HG03520 (cell line): ENCODE data around the gene CBY2.

Experiments
- ATAC-seq: cut with Tn5 transposase; IDR thresholded peaks from one replicate; pipeline ENCODE4 v1.9.1; 2021; ENCODE audit warnings: mild to moderate bottlenecking, moderate library complexity; ENCODE audit not compliant: unreplicated experiment

Gene CBY2

DNA sequence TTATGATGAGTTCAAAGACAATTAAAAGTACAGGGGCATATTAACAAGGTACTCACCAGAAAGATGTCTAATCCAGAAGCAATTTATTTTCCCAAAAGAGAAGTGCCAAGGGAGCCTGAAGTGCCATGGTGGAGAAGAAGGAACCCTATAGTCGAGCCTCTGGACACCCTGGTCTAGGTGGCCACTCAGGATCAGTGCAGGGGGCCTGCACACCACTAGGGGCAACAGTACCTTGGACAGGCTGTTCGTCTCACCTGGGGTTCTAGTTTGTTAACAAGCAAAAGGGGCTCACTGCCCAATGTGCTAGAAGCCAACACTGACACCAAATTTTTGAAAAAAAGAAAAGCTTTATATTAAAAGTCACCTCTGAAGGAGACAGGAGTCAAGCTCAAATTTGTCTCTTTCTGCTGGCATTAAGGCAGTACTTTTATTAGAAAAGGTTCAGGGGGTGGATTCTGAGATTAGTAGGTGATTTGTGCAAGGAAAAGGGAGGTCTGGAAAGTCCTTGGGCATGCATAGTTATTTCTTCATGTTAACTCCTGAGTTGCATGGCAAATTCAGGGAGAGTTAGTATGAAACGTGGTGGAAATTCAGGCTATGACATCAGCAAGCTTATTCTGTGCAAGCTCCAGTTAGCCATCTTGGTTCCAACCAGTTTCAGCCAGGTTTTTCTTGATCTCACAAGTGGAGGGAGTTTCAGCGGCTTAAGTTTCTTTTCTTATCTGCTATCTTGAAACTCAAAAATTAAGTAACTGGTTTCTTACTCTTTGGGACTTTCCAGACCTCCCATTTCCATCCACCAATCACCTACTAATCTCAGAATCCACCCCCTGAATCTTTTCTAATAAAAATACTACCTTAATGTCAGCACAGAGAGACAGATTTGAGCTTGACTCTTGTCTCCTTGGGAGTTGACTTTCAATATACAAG is 884 bp upstream of the CBY2 start:
- peak; percentile 54 for ATAC-seq

DNA sequence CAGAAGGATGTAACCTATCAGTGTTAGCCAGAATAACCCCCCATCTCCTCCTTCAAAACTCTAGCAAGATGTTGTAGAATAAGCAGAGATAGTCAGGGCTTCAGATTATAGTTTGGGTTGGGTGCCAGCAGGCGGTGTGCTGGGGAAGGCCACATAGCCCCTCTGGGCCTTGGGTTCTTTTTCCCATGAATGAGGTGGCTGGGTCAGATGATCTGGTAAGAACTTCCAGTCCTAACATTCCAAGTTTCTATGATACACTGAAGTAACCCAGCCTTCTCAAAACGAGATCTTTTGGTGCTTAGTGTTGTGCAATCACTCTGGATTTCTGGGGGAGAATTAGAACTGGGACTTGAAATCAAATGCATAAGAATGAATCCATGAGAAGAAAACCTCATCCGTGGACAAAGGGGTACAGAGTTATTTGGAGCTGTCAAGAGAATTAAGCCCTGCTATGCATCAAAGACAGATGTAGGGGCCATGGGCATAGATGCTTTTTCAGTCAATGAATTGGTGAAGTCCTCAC is 810 bp downstream of the CBY2 start:
- ATAC-seq: no peak

DNA sequence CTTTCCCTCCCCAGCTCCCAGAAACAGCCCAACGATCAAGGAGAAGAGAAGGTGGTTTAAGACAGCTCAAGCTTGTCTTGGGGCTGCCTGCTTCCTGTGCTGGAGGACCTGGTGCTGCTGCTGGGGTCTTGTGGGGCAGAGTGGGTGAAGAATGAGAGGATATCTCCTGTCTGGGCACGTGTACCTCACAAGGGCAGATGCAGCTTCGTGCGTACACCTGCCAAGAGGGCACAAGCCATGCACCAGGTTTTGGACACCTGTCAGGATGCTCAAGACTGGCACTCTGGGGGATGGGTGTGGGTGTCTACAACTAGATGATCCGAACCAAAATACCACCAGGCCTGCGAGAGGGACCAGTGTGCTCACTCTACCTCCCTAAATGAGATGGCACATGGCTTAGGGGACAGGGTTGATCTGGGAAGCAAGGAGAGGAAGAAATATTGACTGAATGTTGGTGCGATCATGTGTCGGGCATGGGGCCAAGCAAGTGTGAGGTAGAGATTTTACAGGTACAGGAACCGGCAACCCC is 2.2 kb downstream of the CBY2 start:
- ATAC-seq: no peak

DNA sequence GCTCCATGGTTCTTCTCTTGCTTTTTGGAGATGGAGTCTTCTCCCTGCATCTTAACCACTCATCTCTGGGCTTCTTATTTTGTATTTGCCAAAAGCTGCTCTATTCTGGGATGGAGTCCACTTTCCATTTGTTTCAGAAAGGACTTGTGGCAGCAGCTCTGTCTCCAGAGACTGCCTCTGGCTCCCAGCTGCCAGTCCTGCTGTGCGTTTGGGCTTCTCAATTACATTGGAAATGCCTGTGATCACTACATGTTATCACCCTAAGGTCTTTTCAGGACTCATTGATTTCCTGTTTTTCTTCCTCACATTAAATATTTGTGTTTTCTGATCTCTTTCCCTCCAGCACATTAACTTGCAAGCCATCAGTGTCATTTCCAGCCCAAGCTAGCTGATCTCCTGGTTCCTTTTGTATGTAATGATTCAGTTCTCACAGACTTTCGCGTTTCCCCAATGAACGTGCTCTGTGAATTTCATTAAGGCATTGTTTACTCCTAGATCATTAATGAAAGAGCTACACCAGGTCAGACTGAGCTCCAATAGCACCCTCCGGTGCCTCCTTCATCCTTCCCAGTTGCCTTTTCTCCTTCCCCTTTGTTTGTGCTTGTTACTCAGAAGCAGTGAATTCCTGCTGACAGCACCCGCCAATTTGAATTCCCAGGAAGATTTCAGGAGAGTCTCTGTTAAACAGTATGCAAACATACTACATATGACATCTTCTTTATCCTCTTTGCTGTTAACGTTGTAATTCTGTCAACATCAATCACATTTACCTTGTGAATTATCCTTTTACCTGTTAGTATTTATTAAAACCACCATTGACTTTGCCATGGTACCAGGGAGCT is 3.0 kb downstream of the CBY2 start:
- no peak for ATAC-seq

DNA sequence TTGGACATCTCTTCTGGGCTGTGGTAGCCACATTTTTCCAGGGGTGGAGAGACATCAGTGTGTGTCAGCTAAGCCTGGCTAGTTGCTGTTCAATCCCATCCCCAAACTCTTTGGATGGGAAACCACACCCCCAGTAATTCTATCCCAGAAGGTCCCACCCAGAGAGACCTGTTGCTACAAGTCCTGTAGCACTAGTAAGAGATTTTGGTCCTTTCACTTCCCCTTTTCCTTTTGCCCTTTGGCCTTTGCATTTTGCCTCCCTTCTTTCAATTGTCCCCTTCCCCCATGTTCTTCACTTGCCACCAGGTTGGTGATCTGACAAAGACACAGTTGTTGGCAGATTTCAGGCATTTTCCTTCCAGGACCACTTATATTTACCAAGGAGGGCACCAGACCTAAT is 3.8 kb downstream of the CBY2 start:
- ATAC-seq: peak; percentile 32

DNA sequence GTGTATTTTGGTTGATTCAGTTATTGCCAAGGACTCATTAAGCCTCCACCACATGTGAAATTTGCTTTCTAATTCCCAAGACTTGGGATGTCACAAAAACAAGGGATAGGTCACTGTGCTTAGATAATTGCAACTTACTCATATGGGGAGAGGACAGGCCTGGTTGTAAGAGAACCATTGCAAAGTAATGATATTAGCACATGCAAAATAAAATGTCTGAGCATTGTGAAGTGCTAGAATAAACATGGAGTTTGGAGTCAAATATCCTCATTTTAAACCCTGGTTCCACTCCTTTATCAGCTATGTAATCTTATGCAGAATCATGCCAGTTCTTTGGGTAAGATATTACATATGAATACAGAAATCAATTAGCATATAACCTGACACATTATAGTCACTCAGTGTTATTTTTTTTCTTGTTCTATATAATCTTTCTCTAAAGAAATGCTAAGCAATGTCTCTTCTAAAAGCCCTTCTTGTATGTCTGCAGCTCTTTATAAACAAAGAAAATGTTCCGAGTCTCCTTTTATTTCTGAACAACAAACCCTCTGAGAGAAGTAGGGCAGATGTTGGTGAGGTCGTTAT is 5.5 kb downstream of the CBY2 start:
- ATAC-seq: no peak

DNA sequence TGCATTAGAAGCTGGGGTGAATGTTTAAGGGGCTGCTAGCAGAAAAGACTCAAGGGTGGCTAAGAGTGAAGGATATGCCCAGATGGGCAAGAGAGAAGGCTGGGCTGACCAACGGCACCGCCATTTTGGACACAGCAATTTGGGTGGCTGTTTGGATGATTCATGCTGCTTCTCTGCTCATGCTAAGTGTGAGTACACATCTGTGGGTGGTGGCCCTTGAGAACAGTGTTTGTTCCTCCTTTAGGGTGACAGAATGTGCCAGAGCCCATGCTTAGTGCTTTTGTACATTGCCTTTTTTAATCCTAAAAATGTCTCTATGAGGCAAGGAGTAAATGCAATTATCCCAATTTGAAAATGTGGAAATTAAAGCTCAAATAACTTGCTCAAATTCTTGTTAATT is 9.8 kb downstream of the CBY2 start:
- no peak for ATAC-seq

DNA sequence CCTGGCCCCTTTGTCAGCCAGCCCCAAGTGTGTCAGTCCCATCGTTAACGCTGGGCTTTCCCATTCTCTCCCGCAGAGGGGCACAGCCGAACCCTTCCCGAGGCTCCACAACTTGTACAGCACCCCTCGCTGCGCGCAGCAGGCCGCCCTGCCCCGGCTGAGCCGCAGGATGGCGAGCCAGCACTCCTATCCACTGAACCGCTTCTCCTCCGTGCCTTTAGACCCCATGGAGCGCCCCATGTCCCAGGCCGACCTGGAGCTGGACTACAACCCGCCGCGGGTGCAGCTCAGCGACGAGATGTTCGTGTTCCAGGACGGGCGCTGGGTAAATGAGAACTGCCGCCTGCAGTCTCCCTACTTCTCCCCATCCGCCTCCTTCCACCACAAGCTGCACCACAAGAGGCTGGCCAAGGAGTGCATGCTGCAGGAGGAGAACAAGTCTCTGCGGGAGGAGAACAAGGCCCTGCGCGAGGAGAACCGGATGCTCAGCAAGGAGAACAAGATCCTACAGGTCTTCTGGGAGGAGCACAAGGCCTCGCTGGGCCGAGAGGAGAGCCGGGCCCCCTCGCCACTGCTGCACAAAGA is 11.1 kb downstream of the CBY2 start:
- no peak for ATAC-seq

DNA sequence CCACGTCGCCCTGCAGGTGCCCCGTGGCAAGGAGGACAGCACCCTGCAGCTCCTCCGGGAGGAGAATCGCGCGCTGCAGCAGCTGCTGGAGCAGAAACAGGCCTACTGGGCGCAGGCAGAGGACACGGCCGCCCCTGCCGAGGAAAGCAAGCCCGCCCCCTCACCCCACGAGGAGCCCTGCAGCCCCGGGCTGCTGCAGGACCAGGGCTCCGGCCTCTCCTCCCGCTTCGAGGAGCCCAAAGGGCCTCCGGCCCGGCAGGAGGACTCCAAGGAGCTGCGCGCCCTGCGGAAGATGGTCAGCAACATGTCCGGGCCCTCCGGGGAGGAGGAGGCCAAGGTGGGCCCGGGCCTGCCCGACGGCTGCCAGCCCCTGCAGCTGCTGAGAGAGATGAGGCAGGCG is 11.6 kb downstream of the CBY2 start:
- no peak for ATAC-seq

DNA sequence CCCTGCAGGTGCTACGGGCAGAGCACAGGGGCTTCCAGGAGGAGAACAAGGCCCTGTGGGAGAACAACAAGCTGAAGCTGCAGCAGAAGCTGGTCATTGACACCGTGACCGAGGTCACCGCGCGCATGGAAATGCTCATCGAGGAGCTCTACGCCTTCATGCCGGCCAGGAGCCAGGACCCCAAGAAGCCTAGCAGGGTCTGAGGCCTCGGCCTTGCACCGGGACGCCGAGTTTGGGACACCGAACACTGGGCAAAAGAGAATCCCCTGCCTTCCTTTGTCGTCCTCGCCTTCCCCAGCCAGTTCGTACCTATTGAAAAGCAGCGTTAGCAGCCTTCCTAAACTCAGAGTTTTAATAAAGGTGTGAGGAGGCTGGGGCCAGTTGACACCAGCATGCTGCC is 12.1 kb downstream of the CBY2 start:
- no peak for ATAC-seq

DNA sequence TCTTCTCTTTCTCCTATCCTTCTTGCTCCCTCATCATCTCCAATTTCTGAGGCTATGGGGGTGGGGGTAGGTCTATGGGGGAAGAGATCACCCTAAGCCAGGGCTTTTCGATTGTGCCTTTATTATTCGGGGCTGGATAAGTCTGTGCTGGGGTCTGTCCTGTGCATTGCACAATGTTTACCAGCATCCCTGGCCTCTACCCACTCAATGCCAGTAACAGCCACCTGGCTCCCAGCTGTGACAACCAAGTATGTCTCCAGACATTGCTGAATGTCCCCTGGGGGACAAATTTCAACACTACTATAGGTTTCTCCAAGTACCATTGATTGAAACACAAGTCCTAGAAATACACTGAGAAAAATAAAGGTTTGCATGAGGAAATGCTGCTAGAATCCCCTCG is 13.2 kb downstream of the CBY2 start:
- no peak for ATAC-seq

DNA sequence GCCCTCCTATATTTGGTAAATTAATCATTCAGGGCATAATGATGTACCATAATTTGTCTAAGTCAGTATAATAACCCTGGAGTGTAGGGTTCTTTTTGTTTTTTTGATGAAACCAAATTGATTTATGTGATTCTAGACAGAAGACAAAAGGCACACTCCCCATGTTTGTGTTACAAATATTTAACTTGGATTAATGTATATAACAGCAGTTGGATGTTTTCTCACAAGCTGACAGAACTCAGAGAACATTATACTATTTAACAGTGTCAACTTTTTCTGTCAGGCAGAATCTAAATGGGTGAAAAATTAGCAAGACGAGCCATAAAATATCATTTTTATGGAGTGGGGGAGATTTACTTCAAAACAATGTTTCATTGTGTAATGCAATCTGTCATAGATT is 15.2 kb downstream of the CBY2 start:
- no peak for ATAC-seq

DNA sequence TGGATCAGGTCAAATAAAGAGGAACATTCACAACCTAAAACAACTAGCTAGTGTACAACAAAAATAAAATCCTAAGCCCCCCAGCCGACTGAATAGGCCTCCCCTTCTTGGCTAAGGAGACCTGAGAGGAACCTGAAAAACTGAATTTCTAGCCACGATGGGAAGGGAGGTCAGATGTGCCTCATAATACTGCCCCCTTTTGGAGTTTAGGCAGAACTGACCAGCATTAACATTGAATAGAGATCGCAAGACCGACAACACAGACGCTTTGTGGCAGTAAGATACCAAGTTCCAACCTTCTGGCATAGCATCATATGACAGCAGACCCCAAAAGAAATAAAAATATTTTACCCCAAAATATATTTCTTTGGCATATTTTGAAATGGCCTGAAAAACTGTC is 15.9 kb downstream of the CBY2 start:
- ATAC-seq: peak; percentile 58

DNA sequence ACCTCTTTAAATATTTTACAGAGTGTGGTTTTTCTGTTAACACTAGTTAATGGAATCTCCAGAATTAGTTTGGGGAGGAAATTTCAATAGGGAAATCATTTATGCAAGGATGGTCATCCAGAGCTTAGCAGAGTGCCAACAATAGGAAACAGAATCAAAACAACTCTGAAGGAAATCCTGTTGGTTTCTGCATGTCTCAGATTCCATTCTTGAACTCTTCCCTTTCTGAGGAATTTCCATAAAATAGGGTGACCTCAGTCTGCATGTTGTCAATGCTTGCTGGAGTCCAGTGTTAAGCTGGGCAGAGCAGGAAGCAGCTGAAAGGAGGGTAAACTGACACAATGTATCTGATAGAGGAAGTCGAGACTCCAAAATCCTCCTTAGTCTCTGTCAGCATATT is 16.9 kb downstream of the CBY2 start:
- ATAC-seq: no peak

DNA sequence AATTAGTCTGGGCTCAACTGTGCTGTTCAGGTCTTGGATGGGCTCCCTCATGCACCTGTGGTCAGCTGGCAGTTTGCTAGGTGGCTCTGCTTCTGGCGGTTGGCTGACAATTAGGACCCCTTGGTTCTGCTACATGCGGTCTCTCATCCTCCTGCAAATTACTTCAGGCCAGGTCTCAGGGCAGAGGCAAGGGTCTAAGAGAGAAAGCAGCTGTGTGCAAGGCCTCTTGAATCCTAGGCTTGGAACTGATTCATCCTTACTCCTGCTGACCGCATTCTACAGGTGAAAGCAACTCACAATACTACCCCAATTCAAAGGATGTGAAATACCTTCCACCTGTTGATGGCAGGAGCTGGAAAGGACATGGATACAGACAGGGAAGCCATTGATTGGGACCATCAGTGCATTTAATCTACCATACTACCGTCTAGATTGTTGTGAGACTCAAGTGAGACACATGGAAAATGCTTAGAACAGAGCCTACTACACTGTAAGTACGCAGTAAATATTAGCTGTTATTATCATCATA is 19.1 kb downstream of the CBY2 start:
- ATAC-seq: no peak

DNA sequence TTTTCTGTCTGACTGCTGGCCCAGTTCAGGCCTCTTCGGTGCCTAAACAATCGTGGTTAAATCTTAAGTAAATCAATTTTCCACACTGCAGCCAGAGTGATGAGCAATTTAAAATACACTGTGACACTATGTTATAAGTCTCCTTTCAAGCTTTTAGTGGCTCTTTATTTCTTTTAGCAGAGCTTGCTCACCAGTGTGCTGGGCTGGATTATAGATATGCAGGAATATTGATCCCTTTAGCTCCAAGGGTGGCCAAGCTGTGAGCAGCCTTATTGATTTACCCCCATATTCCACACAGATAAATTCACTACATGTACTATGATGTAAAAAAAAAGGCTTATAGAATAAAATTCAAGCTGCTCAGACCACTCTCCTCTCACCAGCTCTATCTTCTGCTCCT is 21.7 kb downstream of the CBY2 start:
- ATAC-seq: no peak

DNA sequence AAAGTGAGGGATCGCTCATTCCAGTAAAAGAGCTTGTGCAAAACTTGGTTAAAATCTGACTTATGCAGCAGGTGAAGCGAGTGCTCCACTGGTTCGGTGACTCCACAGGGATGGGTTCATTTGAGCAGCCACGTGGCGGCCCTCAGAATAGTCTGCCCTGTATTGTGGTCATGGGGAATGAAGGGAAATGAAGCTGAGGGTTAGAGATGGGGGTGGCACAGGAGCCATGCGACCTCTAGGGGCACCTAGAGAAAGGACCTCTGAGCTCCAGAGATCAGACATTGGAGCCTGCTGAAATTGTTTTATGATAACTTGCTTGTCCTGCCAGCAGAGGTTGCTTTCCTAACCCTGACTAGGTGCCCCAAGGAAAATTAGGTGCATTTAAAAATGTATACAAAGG is 26.6 kb downstream of the CBY2 start:
- ATAC-seq: no peak

DNA sequence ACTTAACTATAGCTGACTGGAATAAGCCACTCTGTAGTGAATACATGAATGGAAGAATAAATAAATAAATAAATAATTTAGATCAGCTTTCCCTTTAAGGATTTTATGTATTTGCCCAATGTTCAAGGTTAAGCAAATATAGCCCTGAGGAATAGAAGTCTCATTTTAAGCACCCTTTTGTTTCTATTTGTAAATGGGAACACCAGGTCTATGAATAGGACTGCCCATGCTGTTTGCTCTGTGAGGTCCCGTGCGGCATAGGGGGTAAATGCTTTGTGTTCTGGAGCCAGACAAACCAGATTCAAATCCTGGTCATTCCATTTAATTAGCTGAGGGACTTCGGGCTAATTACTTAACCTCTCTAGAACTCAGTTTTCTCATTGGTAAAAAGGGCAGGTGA is 29.3 kb downstream of the CBY2 start:
- ATAC-seq: no peak

DNA sequence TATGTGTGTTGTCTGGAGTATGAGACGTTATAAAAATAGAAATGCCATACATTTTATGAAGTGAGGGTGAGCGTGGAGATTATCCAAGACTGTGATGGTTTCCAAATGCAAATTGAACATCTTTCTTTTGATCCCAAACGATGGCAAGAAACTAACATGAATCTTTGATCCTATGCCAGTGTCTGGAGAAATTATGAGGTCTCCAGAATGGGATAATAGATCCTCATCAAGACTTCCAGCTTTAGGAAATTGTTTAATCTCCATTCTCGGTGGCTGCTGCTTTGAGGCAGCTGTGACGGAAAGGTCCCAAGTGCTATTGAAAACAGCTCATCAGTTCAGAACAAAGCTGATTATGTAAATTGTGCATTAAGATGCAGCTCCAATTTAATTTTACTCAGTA is 30.8 kb downstream of the CBY2 start:
- ATAC-seq: no peak

DNA sequence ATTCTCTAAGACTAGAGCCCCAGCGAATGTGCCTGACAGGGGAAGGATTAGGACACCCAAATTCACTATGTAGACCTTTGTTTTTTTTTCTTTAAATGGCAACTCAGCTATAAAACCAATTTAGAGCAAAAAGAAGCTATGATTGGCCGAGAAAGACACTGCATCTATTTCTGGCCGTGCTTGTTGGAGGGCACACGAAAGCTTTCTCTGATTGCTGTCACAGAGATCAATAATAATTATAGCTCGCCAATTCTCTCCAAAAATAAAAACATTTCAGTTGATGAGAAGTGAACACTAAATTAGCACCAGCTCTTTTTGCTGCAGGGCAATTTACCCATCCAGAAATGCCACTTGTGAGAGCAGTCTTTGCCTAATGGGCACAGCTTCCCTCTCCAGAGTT is 31.2 kb downstream of the CBY2 start:
- no peak for ATAC-seq

DNA sequence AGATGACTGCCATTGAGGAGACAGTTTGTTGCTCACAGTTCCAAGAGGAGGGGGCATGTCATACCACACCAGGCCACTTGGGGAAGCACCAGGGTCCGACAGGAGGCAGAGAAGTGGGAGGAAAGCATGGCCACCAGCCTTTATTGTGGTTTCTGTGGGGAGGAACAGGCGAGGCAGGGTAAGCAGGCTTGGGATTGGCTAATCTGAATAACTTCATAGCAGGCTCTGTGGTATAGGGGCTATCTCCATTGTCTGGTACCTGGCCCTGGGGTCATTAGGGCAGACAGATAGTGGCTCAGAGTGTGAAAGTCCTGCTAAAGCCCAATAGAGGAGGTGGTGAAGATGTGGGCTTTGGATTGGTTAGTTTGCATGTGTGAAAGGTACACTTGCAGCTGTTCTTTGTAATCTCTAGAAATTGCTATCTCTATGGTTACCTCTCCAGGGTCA is 35.5 kb downstream of the CBY2 start:
- no peak for ATAC-seq
